GM12873 (cell line): ENCODE data around the gene HCN2.

ENCODE experiments used
- CTCF ChIP-seq: IDR thresholded peaks from 2 replicates; pipeline ENCODE4 v1.5.1; 2012; ENCODE audit warnings: low read depth, mild to moderate bottlenecking, moderate library complexity, low read length, control low read depth; ENCODE audit not compliant: insufficient read depth; ENCODE audit errors: missing control alignments

Gene HCN2

GRCh38 chr19:589693-590395, at the start of gene HCN2:
TSS of gene HCN2 (plus strand) at chr19:589881. CDS start at chr19:589946, 65 bp downstream.
- no peak for TF ChIP-seq CTCF

GRCh38 chr19:540867-541637, 48.6 kb upstream of the HCN2 start:
- TF ChIP-seq CTCF, result no peak

GRCh38 chr19:541699-542098, 48.0 kb upstream of the HCN2 start:
- no peak for TF ChIP-seq CTCF

GRCh38 chr19:542173-542866, 47.4 kb upstream of the HCN2 start:
- no peak for TF ChIP-seq CTCF

GRCh38 chr19:543910-544608, 45.6 kb upstream of the HCN2 start, which contains the start of gene GZMM:
TSS of gene GZMM (plus strand) at chr19:544053. CDS start at chr19:544072, 19 bp downstream.
- no peak for TF ChIP-seq CTCF

GRCh38 chr19:547117-547516, 42.6 kb upstream of the HCN2 start:
- TF ChIP-seq CTCF, result no peak
